Heart left ventricle (tissue), 16 donors: ENCODE data around the gene ZNF839. TPM values are rescaled to one million over a fixed set of nuclear protein-coding genes. Genes with fewer than 3 reads are reported as not detected.
A peak's percentile ranks its signal among the peaks of the same experiment; 100 is the strongest.
"Not testable (repeated sequence)": the region's sequence is repeated elsewhere in the genome, so short reads cannot be mapped to it uniquely, and the experiment has no call there.

Experiments used
- ATAC-seq, 4 donors: fragments of 200-7000 bp; cut with Tn5 transposase; one replicate each; pipeline ENCODE4 v1.9.1; 2020 to 2022; ENCODE audit warnings: moderate library complexity in 4 of 4, mild to moderate bottlenecking in 3 of 4, moderate number of reproducible peaks in 1 of 4
- DNase-seq, 5 donors: peaks; one replicate each; pipeline ENCODE4 v3.0.0-alpha.2; 2020
- H3K27ac ChIP-seq, 12 donors: fragments of 200-600 bp; sonication (generic) in 4 of 12; one replicate each; pipeline versions ENCODE4 v1.5.0 to v1.8.0; 2016 to 2022; ENCODE audit warnings: mild to moderate bottlenecking in 2 of 12
- H3K27me3 ChIP-seq, 9 donors: fragments of 200-600 bp; sonication (generic) in 2 of 9; one replicate each; pipeline versions ENCODE4 v1.5.1 to v1.8.0; 2016 to 2022; ENCODE audit warnings: mild to moderate bottlenecking in 3 of 9
- H3K36me3 ChIP-seq, 9 donors: fragments of 200-600 bp; sonication (generic) in 2 of 9; one replicate each; pipeline versions ENCODE4 v1.5.0 to v1.8.0; 2018 to 2022; ENCODE audit warnings: mild to moderate bottlenecking in 2 of 9
- H3K4me1 ChIP-seq, 12 donors: fragments of 200-600 bp; sonication (generic) in 4 of 12; one replicate each; pipeline versions ENCODE4 v1.5.0 to v1.8.0; 2016 to 2022; ENCODE audit warnings: mild to moderate bottlenecking in 3 of 12
- H3K4me3 ChIP-seq, 12 donors: fragments of 200-600 bp; sonication (generic) in 4 of 12; one replicate each; pipeline versions ENCODE4 v1.5.0 to v1.8.0; 2017 to 2022; ENCODE audit warnings: mild to moderate bottlenecking in 9 of 12, moderate library complexity in 4 of 12
- H3K9me3 ChIP-seq, 12 donors: fragments of 200-600 bp; sonication (generic) in 4 of 12; one replicate each; pipeline versions ENCODE4 v1.5.0 to v1.8.0; 2016 to 2022; ENCODE audit warnings: mild to moderate bottlenecking in 1 of 12
- POLR2A ChIP-seq, 2 donors: fragments of 450-650 bp; IDR thresholded peaks; one replicate each; pipeline ENCODE4 v1.6.1; 2017; ENCODE audit warnings: antibody characterized with exemption in 2 of 2, mild to moderate bottlenecking in 2 of 2, moderate library complexity in 2 of 2
- WGBS, 4 donors: extraction: QIAGEN DNeasy Blood & Tissue Kit in 2 of 4; methylation state at CpG; one replicate each; pipeline versions ENCODE4 v1.1.5 to v1.1.7; 2013 to 2018; 5-methylcytosine and 5-hydroxymethylcytosine counted together
- intact Hi-C, 10 donors: fragments of 100-400 bp; cut with DNase I; formaldehyde crosslinking; loops; one replicate each; pipeline versions ENCODE4 v1.11.1 to v1.14.2; 2022
- polyA plus RNA-seq, 2 donors: library from polyadenylated mRNA; stranded (reverse); fragments of 200-250 nt; gene quantifications; one replicate each; pipeline ENCODE4 v1.2.3, GENCODE V29; 2013
- total RNA-seq, 9 donors: library from RNA; depleted of rRNA in 2 of 9; stranded (reverse); fragments of >200 nt in 2 of 9; fragmentation: NEBNext Ultra II Directional in 3 of 9; extraction: Animal tissue kit (Norgen Biotek cat#: 25700) in 3 of 9; gene quantifications; one replicate each; pipeline versions ENCODE4 v1.1.0 to v1.2.4, GENCODE V29; 2016 to 2023
- TF ChIP-seq, protein P1 (sequence below), 12 donors: fragments of 200-600 bp; sonication (generic) in 4 of 12; IDR thresholded peaks; one replicate each; pipeline versions ENCODE4 v1.5.0 to v1.8.0; 2018 to 2022; ENCODE audit warnings: antibody characterized with exemption in 12 of 12, mild to moderate bottlenecking in 5 of 12
- donor health status: ischemic (EF 13 %, LVEDD 7.1; RV severe dilation, severe dysfunction).
- donor health status: healthy with polysubstance abuse.
- donor health status: DM: no; HTN: yes; CAD: no.
- donor health status: DM: no; HTN: no; CAD: no.
- donor health status: ischemic (EF 25% LVEDD 6.9; RV normal size, moderate dysfunction).
- donor health status: ischemic (EF 25% LVEDD 5.7; RV mildly dilated, moderate dysfunction).
- donor health status: healthy.
- donor health status: DM: yes; HTN: yes; CAD: no.
- donor health status: ischemic (EF 35%, LVEDD 5.7; RV mildly dilated, moderate dysfunction).
- donor health status: nonischemic (EF 11% LVEDD 7.7; RV severe dilation, severe dysfunction).
- donor health status: DM: yes; HTN: yes; CAD: no.
- donor health status: PGD.
- donor health status: ischemic (EF 29% LVEDD 5.4; RV normal size, mild dysfunction).
- donor health status: nonischemic (EF 23%, LVEDD 6.1; RV moderate dilation, normal function).

Gene ZNF839
- total and polyA plus RNA-seq, 11 donors = 4.3 to 12.3 (median 8.7) TPM

GRCh38 chr14:102323102-102323501, 3.6 kb downstream of the ZNF839 start:
- intact Hi-C loops = loop anchor here in 2 of 10 donors (5.0 to 10.0 kb wide), 2 partner anchors 192 to 194 kb away; no protein-coding TSS in a partner anchor
- ATAC-seq (no peak), DNase-seq (peak in 3 of 5 donors; percentile 38 to 59 (median 56))
- peak overlapping the region in 2 of 12 donors; percentile 26 to 30 for H3K27ac ChIP-seq
- H3K4me3 ChIP-seq = no peak overlapping the region
- WGBS, 4 donors = 30 to 40% (median 36%) methylated on average over 8 of the region's 8 CpGs
- H3K27me3 ChIP-seq = no peaks in the 10 kb centered on the region
- peaks cover 0 to 22% (median 13%) of the 10 kb centered on the region in 9 donors for H3K36me3 ChIP-seq
- no peak for TF ChIP-seq POLR2A (IDR thresholded peaks at IDR 0.05)
- TF ChIP-seq, protein P1, sequence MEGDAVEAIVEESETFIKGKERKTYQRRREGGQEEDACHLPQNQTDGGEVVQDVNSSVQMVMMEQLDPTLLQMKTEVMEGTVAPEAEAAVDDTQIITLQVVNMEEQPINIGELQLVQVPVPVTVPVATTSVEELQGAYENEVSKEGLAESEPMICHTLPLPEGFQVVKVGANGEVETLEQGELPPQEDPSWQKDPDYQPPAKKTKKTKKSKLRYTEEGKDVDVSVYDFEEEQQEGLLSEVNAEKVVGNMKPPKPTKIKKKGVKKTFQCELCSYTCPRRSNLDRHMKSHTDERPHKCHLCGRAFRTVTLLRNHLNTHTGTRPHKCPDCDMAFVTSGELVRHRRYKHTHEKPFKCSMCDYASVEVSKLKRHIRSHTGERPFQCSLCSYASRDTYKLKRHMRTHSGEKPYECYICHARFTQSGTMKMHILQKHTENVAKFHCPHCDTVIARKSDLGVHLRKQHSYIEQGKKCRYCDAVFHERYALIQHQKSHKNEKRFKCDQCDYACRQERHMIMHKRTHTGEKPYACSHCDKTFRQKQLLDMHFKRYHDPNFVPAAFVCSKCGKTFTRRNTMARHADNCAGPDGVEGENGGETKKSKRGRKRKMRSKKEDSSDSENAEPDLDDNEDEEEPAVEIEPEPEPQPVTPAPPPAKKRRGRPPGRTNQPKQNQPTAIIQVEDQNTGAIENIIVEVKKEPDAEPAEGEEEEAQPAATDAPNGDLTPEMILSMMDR (IDR thresholded peaks at IDR 0.05) = peak; percentile 12 to 59 (median 36)
- H3K4me1 ChIP-seq = peaks cover 0 to 32% (median 20%) of the 10 kb centered on the region in 12 donors
- H3K9me3 ChIP-seq = no peaks in the 10 kb centered on the region

- Histone ChIP-seq H3K36me3 (peaks cover 0 to 22% (median 13%) of the 10 kb centered on the region in 9 donors), H3K9me3 (no peaks in the 10 kb centered on the region), H3K4me1 (peaks cover 0 to 13% (median 5%) of the 10 kb centered on the region in 12 donors), H3K4me3 (no peak overlapping the region), H3K27ac (no peak overlapping the region), H3K27me3 (no peaks in the 10 kb centered on the region)
- no peak for ATAC-seq
- intact Hi-C loops = loop anchor here in 1 of 10 donors (10.0 kb wide), 1 partner anchor 189 kb away; no protein-coding TSS in a partner anchor
- DNase-seq = peak in 1 of 5 donors; percentile 9
- 84 to 89% (median 87%) methylated on average over 8 to 9 of the region's 9 CpGs for WGBS, 4 donors
- TF ChIP-seq POLR2A (IDR thresholded peaks at IDR 0.05) = no peak
- TF ChIP-seq, protein P1 (IDR thresholded peaks at IDR 0.05) = no peak
Measured at GRCh38 chr14:102325791-102326345, 6.3 kb downstream of the ZNF839 start.

DNA sequence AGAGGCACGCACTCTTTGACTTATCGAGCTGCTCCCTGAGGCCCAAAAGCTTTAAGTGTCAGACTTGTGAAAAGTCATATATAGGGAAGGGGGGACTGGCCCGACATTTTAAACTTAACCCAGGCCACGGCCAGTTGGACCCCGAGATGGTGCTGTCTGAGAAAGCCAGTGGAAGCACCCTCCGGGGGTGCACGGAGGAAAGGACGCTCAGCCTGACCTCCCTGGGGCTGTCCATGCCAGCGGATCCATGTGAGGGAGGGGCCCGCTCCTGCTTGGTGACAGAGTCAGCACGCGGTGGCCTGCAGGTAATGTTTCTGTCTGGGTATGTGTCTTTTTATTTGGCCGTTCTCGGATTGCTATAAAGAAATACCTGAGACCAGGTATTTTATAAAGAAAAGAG, 7.0 kb downstream of the ZNF839 start:
- WGBS, 4 donors = 93 to 95% (median 94%) methylated on average over 12 to 14 of the region's 14 CpGs
- H3K27me3 ChIP-seq = no peaks in the 10 kb centered on the region
- peak in 1 of 5 donors; percentile 27 for DNase-seq
- H3K4me1 ChIP-seq = peaks cover 0 to 10% (median 3%) of the 10 kb centered on the region in 12 donors
- H3K9me3 ChIP-seq = no peaks in the 10 kb centered on the region
- peaks cover 0 to 26% (median 15%) of the 10 kb centered on the region in 9 donors for H3K36me3 ChIP-seq
- TF ChIP-seq, protein P1 (IDR thresholded peaks at IDR 0.05) = no peak
- TF ChIP-seq POLR2A (IDR thresholded peaks at IDR 0.05) = no peak
- ATAC-seq = no peak
- intact Hi-C loops = loop anchor here in 1 of 10 donors (10.0 kb wide), 1 partner anchor 188 kb away; no protein-coding TSS in a partner anchor
- H3K27ac ChIP-seq = no peak overlapping the region
- H3K4me3 ChIP-seq = no peak overlapping the region

DNA sequence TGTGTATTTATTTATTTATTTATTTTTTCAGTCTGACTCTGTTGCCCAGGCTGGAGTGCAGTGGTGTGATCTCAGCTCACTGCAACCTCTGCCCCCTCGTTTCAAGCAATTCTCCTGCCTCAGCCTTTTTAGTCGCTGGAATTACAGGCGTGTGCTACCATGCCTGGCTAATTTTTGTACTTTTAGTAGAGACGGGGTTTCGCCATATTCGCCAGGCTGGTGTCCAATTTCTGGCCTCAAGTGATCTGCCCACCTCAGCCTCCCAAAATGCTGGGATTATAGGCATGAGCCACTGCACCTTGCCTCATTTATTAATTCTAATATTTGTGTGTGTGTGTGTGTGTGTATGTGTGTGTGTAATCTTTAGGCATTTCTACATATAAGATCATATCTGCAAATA, 9.8 kb downstream of the ZNF839 start:
- WGBS, 4 donors = 93 to 96% (median 94%) methylated on average over 6 of the region's 6 CpGs
- H3K4me1 ChIP-seq, H3K4me3 ChIP-seq, DNase-seq, H3K27ac ChIP-seq, H3K9me3 ChIP-seq, ATAC-seq, H3K27me3 ChIP-seq: not testable (repeated sequence)
- peaks cover 0 to 44% (median 31%) of the 10 kb centered on the region in 9 donors for H3K36me3 ChIP-seq
- intact Hi-C loops = loop anchor here in 1 of 10 donors (10.0 kb wide), 1 partner anchor 185 kb away; no protein-coding TSS in a partner anchor
